Body of pancreas (tissue), 4 donors: Measurements from ENCODE around the gene TAF8.

Source experiments
- CTCF ChIP-seq, 7 experiments: fragments of 450-650 bp in 4 of 7; fragments of 200-600 bp in 3 of 7; sonication (generic) in 3 of 7; IDR thresholded peaks; one replicate each; pipeline ENCODE4 v1.5.1; 2016 to 2019; ENCODE audit warnings: antibody characterized with exemption in 7 of 7
- POLR2A ChIP-seq, 3 donors: fragments of 450-650 bp; IDR thresholded peaks; one replicate each; pipeline ENCODE4 v1.6.1; 2016; ENCODE audit warnings: antibody characterized with exemption in 3 of 3, mild to moderate bottlenecking in 2 of 3

GRCh38 chr6:42030585-42031506, 19.5 kb upstream of the TAF8 start:
- TF ChIP-seq CTCF (IDR thresholded peaks at IDR 0.05) (no peak), POLR2A (IDR thresholded peaks at IDR 0.05) (no peak)
